PFSK-1 (cell line): ENCODE measurements around the gene STK35.

Experiments
- POLR2AphosphoS5 ChIP-seq: IDR thresholded peaks from 2 replicates; pipeline ENCODE4 v1.6.1; 2012; ENCODE audit warnings: low read depth, mild to moderate bottlenecking, control low read depth, low read length, moderate library complexity
- REST ChIP-seq, 2 experiments: IDR thresholded peaks; 2 replicates each; pipeline versions ENCODE4 v1.6.1 to v1.8.0; 2011 to 2012; ENCODE audit warnings: low read depth in 2 of 2, low read length in 2 of 2, control low read depth in 1 of 2, inconsistent platforms in 1 of 2, mild to moderate bottlenecking in 1 of 2, moderate library complexity in 1 of 2; ENCODE audit not compliant: insufficient read depth in 1 of 2

- TF ChIP-seq REST (IDR thresholded peaks at IDR 0.05; ENCODE audit: insufficient read depth in 1 of 2, low read depth in 2 of 2, low read length in 2 of 2) (no peak), POLR2AphosphoS5 (no peak)
Observed at GRCh38 chr20:2132461-2132901, 30.9 kb downstream of the STK35 start.
